ENCODE results near the gene KRTAP3-3.
"Not testable (repeated sequence)": the region's sequence is repeated elsewhere in the genome, so short reads cannot be mapped to it uniquely, and the experiment has no call there.

The KRTAP3-3 gene

DNA sequence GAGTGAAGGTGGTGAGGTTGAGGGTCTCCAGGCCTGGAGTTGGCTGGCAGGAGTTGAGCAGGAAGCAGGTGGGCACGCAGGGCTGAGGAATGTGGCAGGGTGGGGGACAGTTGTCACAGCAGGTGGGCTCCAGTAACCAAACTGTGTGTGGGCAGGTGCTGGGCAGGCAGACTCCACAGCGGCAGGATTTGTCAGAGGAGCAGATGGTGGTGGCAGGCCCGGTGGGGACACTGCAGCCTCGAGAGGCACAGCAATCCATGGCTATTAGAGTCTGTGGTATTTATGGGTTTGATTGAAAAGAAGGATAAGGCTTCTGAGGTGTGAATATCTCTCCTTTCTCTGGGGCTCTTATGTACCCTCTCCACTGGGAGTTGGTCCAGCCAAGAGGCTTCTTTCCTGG, at the start of gene KRTAP3-3:
Gene KRTAP3-3 (minus strand): TSS at position 326 of the 400 bp plus-strand sequence. CDS start 67 bp downstream, at position 259.
- DNase-seq = no peak

DNA sequence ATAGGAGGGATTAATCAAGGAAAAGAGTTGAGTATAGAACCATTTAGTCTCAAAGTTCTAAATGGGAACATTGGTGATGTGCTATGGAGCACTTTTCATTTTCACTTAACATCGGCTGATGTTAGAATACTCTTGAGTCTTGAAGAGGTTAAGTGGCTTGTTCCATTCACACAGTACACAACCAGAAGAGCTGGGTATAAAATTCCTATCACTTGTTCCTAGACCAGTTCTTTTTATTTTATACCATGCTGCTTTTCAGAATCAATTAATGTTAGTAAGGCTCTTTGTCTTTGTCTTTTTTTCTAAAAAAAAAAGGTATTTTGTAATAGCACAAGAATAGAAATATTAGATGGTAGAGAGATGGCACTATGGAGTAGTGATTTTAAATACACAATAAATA, 49.0 kb upstream of the KRTAP3-3 start:
- DNase-seq = no peak

DNA sequence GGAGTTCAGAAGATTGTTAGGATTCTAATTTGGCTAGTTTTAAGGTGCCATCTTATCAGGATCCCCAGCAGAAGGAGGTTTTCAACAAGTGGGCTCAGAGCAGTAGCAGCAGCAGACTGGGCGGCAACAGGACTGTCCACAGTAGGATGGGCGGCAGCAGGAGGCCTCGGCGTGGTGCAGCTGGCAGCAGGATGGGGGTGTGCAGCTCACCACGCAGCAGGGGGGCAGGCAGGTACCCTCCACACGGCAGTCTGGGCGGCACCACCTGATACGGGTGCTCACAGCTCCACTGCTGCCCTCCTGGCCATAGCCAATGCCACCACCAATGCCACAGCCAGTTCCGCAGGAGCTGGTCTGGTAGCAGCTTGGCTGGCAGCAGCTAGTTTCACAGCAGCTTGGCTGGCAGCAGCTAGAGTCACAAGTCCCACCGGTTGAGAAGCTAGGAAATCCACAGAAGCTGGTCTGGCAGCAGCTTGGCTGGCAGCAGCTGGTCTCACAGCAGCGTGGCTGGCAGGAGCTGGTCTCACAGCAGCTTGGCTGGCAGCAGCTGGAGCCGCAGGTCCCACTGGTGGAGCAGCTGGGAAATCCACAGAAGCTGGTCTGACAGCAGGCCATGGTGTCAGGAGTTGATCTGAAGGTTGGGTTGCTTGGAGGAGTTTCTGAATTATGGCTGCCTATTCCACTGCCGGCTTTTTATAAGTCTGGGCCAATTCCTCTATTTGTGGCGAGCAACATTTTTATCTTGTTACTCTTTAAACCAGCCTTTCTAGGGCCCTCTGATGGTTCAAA, 47.0 kb upstream of the KRTAP3-3 start, which contains the start of gene KRTAP1-1:
Gene KRTAP1-1 (minus strand): TSS at position 668 of the 789 bp plus-strand sequence. CDS start 53 bp downstream, at position 615.
- DNase-seq = not testable (repeated sequence)

DNA sequence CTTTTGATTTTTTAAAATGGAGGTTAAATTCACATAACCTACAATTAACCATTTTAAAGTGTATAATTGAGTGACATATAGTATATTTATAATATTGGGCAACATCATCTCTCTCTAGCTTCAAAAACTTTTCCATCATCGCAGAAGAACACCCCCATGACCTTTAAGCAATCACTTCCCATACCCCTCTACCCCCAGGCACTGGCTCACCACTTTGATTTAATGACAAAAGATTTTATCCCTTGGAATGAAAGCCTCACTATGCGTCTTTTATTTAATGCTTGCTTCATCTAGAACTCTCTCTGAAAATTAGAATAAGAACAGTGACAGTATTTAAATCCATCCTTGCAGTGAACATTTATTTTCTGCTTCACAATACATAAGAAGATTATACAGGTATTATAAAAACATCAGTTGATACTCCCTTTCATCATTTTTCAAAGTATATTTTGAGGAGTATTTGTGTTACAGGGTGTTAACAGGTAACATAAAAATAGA, 43.9 kb upstream of the KRTAP3-3 start:
- no peak for DNase-seq

GRCh38 chr17:41034346-41034935, 40.5 kb upstream of the KRTAP3-3 start, which contains the start of gene KRTAP1-3:
KRTAP1-3 (minus strand) TSS chr17:41034874; CDS start chr17:41034821, 53 bp downstream.
- not testable (repeated sequence) for DNase-seq

DNA sequence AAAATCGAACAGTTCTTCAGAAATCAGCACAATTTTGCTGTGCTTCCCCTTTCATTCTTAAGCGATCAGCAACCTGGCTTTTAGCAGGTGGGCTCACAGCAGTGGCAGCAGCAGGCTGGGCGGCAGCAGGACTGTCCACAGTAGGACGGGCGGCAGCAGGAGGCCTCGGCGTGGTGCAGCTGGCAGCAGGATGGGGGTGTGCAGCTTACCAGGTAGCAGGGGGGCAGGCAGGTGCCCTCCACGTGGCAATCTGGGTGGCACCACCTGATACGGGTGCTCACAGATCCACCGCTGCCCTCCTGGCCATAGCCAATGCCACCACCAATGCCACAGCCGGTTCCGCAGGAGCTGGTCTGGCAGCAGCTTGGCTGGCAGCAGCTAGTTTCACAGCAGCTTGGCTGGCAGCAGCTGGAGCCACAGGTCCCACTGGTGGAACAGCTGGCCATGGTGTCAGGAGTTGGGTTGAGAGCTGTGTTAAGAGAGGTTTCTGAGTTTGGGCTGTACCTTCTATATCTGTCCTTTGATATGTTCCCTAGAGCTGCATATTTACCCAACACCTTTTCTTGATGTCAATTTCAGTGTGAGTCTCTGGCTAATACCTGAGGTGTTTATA, 35.8 kb upstream of the KRTAP3-3 start, which contains the start of gene KRTAP1-4:
Gene KRTAP1-4 (minus strand): TSS at position 563 of the 613 bp plus-strand sequence. CDS start 117 bp downstream, at position 446.
- no peak for DNase-seq

GRCh38 chr17:41026715-41027471, 32.9 kb upstream of the KRTAP3-3 start, which contains the start of gene KRTAP1-5:
KRTAP1-5 (minus strand) TSS chr17:41027208; CDS start chr17:41027155, 53 bp downstream.
- DNase-seq = no peak

- DNase-seq = no peak
Measured at GRCh38 chr17:41024697-41025096, 30.7 kb upstream of the KRTAP3-3 start.

DNA sequence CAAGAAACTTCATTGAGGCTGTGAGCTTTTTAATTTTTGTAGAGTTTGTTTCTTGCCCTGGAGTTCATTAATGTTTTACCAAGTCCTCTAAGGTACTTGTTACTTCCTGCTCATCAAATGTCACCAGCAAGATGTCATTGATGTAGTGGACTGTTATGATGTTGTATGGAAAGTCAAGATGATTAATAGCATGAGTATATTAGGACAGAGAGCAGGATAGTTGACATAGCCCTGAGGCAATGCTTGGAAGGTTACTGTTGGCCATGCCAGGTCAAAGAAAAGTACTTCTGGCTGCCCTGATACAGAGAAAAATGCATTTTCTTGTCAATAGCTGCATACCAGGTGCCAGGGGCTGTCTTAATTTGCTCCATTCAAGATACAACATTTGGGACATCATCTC, 26.4 kb upstream of the KRTAP3-3 start:
- DNase-seq = no peak

DNA sequence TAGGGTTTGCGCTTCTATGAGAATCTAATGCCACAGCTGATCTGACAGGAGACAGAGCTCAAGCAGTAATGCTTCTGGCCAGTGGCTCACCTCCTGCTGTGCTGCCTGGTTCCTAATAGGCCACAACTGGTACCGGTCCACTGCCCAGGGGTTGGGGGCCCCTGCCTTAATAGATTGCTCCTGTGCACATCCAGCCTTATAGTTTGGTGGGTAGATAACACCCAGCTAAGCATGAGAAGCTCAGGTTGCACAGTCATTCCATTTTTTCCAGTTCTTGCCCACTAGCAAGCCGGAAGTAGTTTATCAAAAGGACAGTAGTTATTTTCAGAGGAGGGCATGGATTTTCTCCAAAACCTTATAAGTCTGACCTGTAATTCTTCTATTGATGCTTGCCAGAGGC, 25.5 kb upstream of the KRTAP3-3 start:
- no peak for DNase-seq

DNA sequence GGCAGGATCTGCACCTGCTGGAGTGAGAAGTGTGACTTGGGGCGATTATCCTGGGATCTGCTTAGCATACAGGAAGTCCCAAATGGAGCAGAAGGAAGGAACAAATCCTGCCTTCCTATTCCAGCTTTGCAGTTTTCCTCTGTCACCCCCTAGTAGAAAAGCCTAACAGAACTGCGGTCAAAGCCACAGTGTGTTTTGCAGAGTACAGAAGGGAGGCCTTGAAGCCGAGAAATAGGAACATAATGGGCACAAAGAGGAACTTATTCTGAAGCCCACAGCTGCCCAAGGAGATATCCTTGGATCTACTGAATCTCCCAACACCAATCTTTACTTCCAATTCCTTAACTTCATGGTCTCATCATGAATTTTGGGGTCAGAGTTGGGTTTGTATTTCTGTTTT, 24.6 kb upstream of the KRTAP3-3 start:
- DNase-seq = no peak

GRCh38 chr17:41016578-41017215, 22.7 kb upstream of the KRTAP3-3 start:
- DNase-seq = no peak

DNA sequence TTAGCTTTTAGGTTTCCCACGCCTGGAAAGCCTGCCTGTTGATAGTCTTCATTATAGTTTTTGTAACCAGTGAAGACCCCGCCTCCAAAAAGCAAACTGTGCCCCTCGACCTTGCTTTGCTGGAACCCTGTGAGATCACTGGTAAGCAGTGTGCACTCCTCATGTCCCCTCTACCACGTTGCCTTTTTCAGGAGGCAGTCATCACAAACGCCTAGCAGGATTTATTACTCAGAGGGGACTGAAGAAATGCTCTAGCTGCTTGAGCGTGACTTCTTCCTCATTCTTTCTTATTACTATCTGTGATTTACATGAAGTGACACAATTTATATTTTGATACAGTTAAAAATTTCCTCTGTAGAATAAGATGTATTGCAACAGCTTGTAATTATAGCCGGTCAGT, 21.5 kb upstream of the KRTAP3-3 start:
- no peak for DNase-seq

DNA sequence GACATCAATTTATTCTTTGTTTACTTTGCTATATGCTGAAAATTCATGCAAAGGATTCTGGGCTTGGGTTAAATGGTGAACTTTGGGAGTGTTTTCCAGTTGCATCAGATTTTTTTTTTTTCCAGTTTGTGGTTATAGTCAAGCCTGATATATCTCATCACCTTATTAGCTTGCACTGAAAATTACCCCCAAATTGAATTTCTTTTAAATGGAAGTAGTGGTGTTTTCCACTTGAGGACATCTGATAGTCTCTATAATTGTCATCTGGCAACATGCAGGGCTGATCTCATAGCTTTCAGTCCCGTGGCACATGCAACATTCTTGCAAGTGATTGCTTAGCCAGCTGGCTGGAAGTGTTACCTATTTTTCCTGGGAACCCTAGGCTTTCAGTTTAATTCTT, 19.6 kb upstream of the KRTAP3-3 start:
- DNase-seq = no peak

GRCh38 chr17:41013181-41013580, 19.2 kb upstream of the KRTAP3-3 start:
- no peak for DNase-seq

- DNase-seq = no peak
Measured at GRCh38 chr17:41012326-41013120, 18.6 kb upstream of the KRTAP3-3 start.

DNA sequence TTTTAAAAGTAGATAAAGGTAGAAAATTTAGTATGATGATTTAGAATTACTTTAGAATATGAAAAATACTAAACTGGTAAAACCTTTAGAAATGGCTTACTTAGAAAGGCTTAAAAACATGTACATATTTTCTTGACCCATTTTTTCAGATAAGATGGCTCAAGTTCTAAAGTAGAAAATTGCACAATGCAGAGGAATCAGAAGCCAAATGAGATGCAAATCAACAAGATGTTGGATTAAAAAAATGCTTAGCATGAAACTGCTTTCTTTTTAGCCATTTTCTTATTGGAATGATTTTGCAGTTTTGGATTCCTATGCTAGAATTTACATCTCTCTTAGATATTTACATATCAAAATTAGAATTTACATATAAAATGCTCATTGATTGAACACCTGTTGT, 16.5 kb upstream of the KRTAP3-3 start:
- DNase-seq = no peak

DNA sequence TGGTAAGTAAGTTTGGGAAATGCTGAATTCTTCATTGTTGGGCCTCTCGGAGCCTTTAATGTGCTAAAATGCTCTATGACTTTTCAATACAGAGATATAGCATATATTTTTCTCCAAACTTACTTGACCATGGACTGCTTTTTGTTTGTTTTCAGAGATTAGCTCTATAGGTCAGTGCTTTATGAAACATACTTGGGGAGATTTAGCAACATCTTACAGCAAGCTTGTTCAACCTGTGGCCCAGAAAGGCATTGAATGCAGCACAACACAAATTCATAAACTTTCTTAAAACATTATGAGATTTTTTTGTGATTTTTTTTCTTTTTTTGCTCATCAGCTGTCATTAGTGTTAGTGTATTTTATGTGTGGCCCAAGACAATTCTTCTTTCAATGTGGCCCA, 16.0 kb upstream of the KRTAP3-3 start:
- DNase-seq = no peak

GRCh38 chr17:41009301-41009760, 15.4 kb upstream of the KRTAP3-3 start:
- DNase-seq = no peak

- DNase-seq = no peak
Measured at GRCh38 chr17:41008811-41009210, 14.8 kb upstream of the KRTAP3-3 start, which contains the start of gene KRTAP3-1. KRTAP3-1 (minus strand) TSS chr17:41009128; CDS start chr17:41009074, 54 bp downstream.

- no peak for DNase-seq
Measured at GRCh38 chr17:41004397-41004796, 10.4 kb upstream of the KRTAP3-3 start.
